ENCODE results near the gene PCK1.

The PCK1 gene

GRCh38 chr20:57561356-57562279, 708 bp downstream of the PCK1 start:
- DNase-seq (ENCODE audit: low read depth): no peak

- DNase-seq (ENCODE audit: low read depth): no peak
Observed at GRCh38 chr20:57562541-57563465, 1.9 kb downstream of the PCK1 start.

GRCh38 chr20:57563522-57563921, 2.6 kb downstream of the PCK1 start:
- no peak for DNase-seq (ENCODE audit: low read depth)

DNA sequence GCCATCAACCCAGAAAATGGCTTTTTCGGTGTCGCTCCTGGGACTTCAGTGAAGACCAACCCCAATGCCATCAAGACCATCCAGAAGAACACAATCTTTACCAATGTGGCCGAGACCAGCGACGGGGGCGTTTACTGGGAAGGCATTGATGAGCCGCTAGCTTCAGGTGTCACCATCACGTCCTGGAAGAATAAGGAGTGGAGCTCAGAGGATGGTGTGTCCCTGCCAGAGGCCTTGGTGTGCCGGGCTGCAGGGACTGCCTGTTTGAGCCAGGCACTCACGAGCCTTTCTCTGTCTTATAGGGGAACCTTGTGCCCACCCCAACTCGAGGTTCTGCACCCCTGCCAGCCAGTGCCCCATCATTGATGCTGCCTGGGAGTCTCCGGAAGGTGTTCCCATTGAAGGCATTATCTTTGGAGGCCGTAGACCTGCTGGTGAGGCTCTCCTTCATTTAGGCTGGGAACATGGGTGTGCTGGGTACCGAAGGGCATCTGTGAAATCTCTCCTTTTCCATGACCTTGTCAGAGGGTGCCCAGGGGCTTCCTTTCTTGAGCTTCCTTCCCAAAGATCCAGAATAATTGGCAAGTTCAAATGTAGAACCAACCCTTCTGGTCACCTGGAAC, 3.4 kb downstream of the PCK1 start:
- DNase-seq (ENCODE audit: low read depth): no peak

DNA sequence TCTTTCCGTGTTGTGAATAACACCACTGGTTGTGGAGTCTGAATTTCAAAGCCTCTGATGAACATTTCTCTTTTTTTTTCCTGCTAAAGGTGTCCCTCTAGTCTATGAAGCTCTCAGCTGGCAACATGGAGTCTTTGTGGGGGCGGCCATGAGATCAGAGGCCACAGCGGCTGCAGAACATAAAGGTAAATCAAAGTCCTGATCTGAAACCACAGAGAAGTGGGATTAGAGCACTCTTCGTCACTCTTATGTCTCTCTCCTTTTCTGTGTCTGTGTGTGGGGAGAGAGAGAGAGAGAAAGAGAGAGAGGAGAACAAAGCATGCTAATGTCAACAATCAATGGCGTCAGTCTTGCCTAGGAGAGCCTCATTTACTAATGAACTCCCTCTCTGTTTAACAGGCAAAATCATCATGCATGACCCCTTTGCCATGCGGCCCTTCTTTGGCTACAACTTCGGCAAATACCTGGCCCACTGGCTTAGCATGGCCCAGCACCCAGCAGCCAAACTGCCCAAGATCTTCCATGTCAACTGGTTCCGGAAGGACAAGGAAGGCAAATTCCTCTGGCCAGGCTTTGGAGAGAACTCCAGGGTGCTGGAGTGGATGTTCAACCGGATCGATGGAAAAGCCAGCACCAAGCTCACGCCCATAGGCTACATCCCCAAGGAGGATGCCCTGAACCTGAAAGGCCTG, 4.2 kb downstream of the PCK1 start:
- DNase-seq (ENCODE audit: low read depth): no peak

GRCh38 chr20:57566399-57566798, 5.5 kb downstream of the PCK1 start:
- no peak for DNase-seq (ENCODE audit: low read depth)

DNA sequence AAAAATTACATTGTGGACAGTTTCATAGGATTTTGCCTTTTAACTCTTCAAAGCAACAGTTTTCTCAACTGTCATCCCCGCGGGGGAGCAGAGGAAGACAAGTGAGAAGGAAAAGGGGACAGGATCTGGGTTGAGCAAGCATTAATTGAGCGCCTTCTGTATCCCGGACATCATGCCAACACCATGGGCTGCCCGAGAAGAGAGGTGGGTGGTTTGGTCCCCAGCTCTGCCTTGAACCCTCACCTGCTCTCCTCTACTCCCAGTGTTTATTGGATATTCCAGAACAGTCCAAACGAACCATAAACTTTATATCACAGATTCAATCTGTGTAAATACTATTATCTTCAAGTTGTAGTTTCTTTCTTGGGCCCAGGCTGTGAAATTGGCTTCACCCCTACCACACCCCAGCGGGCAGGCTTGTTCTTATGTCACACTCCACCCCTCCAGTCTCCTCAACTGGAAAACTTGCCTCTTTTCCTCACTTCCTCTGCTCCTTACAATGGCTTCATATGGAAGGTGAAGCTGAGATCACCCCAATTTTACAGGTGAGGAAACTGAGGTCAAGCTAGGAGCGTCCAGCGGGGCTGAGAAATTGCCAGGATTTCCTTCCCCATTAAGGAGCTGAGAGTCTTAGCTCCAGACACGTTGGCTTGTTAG, 6.0 kb downstream of the PCK1 start:
- no peak for DNase-seq (ENCODE audit: low read depth)

GRCh38 chr20:57567471-57568079, 6.7 kb downstream of the PCK1 start:
- DNase-seq (ENCODE audit: low read depth): no peak

GRCh38 chr20:57568088-57568896, 7.4 kb downstream of the PCK1 start:
- DNase-seq (ENCODE audit: low read depth): no peak

GRCh38 chr20:57568960-57569359, 8.1 kb downstream of the PCK1 start:
- DNase-seq (ENCODE audit: low read depth): no peak

- DNase-seq (ENCODE audit: low read depth): no peak
Observed at GRCh38 chr20:57570145-57570850, 9.4 kb downstream of the PCK1 start.

DNA sequence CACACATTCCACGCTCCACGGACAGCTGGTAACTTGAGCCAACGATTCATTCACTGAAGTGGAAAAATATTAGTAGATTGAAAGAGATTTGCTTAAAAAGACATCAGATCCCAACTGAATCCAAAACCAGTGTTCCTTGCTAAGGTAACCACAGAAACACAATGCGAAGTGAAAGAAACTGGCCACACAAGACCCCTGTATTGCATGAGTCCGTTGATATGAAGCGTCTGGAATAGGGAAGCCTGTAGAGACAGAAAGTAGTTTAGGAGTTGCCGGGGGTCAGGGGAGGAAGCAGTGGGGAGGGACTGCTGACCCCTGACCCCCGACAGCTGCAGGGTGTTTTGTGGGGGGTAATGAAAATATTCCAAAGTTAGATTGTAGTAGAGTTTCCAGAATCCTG, 10.0 kb downstream of the PCK1 start:
- DNase-seq (ENCODE audit: low read depth): no peak

DNA sequence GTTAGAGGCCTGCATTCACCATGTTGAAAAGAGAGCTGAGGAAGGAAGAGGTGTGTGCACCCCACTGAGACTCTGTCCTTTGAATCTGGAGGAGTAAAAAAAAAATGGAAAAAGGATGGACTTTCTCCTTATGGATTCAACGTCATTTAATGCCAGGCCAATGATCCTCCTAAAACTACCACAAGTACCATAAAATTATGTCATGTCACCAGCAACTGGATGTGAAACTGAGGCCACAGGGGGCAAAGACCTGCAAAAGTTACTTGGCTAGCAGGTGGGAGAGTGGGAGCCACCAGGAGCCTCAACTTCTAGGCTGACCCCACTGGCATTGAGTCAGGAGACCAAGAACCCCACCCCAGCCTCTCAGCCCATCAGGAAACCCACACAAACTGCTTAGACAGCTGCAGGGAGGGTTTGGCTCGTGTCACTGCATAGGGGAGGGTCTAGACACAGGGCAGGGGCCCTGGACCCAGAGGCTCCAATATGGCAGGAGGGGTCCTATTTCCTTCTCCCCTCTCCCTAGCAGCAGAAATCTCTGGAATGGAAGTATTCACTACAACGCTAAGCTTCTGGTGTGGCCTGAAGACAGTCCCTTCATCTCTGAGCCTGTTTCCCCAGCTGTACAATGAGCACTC, 11.0 kb downstream of the PCK1 start:
- no peak for DNase-seq (ENCODE audit: low read depth)

DNA sequence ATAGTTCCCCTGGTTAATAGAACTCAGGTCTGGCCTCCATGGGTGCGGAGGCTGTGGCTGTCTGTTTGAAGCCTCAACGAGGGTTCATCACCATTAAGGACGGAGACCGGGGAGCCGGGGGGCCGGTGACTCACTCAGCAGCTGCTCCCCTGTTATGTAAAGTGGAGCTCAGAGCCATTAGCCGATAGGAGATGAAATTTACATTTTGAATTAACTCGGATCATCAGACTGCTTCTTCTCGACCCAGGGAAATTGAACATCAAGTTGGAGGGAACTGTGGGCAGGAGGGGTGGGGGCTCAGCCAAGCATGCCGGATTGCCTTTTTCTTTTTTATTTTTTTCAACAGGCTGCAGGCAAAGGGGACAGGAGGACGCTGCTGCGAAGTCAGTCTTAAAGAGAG, 12.3 kb downstream of the PCK1 start:
- DNase-seq (ENCODE audit: low read depth): no peak

DNA sequence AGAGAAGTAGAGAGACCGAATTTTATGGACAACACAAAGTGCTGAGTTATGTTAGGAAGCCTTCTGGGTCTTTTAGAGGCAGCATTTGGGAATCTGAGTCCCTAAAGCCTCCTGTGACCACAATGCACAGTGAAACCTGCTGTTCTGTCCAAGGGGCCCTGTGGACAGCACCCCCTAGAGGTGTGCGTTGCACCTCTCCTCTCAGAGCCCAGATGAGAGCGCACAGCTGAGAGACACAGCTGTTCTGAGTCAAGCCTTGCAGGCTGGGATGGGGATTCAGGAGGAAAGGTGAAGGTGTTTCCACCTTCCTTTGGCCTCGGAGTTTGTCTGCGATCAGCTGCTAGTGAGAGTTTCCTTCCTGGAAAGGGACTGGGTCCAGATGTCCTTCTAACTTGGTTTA, 13.0 kb downstream of the PCK1 start:
- no peak for DNase-seq (ENCODE audit: low read depth)

- no peak for DNase-seq (ENCODE audit: low read depth)
Observed at GRCh38 chr20:57574954-57575353, 14.0 kb downstream of the PCK1 start.

DNA sequence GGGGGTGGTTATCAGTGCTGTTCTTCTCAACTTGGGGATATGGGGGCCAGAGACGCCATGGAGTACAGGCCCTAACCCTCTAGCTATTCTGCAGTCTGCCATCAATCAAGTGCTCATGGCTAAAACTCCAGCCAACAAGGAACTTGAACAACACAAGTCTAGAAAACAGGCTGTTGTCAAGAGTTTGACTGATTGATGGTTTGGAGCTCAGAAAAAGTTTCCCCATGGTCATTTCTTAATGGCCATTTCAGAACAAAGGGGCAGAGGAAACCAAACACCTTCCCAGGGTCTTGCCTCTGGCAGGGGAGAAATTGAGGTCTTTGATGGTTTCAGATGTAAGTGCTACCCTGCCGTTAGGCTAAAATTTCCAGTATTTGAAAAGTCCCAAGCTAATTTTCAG, 15.1 kb downstream of the PCK1 start:
- no peak for DNase-seq (ENCODE audit: low read depth)

DNA sequence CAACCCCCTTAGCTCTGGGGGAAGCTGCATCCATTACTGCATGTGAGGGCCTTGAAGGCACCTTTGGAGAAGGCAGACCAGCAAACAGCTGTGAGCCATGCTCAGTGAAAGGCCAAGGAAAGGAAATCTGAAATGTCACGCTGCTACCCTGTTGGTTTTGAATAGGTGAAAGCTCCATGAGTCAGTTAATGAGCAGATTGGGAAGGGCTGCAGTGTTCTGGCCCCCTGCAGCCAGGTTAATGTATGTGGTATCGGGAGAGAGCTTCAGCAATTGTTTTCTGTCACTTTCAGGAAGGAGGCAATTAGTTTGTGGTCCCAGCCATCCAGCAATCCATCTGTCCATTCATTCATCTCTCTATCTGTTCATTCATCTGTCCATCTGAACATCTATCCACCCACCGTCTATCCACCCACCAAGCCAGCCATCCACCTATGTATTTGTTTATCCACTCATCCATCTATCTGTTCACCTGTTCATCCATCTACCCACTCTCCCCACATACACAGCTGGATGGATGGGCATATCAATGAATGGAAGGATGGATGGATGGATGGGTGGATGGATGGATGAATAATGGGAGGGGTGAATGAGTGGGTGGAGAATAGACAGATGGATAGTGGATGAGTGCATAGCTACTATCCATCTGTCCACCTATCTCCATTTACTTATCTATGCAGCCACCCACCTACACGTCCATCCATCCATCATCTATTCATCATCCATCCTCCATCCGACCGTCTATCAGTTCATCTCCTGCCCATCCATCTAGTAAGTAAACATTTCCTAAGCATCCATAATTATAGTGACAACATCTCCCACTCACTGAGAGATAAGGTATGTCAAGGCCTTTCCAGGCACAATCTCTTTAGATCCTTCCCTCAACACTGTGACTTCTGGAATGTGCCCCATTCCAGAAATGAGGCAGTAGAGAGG, 16.0 kb downstream of the PCK1 start:
- no peak for DNase-seq (ENCODE audit: low read depth)
